NCI-H2029 treated with DMSO at 0.1 percent for 48 hours (cell line): ENCODE data around the gene VILL.
"Not testable (repeated sequence)": the region's sequence is repeated elsewhere in the genome, so short reads cannot be mapped to it uniquely, and the experiment has no call there.

Experiments used
- DNase-seq: peaks from one replicate; lab custom pipeline; 2025; lab: John Stamatoyannopoulos, UW

Gene VILL

GRCh38 chr3:37963635-37964034, 27.0 kb upstream of the VILL start:
- no peak for DNase-seq

GRCh38 chr3:37964146-37964545, 26.4 kb upstream of the VILL start:
- DNase-seq = no peak

GRCh38 chr3:37964716-37965115, 25.9 kb upstream of the VILL start:
- no peak for DNase-seq

- peak; percentile 24 for DNase-seq
Observed at GRCh38 chr3:37967260-37967881, 23.2 kb upstream of the VILL start.

GRCh38 chr3:37968199-37968598, 22.4 kb upstream of the VILL start:
- no peak for DNase-seq

GRCh38 chr3:37968813-37969595, 21.6 kb upstream of the VILL start:
- DNase-seq = no peak

GRCh38 chr3:37969596-37970100, 20.9 kb upstream of the VILL start:
- DNase-seq = no peak

GRCh38 chr3:37970802-37971201, 19.8 kb upstream of the VILL start:
- DNase-seq = no peak

GRCh38 chr3:37971467-37971866, 19.1 kb upstream of the VILL start:
- no peak for DNase-seq

- DNase-seq = not testable (repeated sequence)
Observed at GRCh38 chr3:37972056-37972455, 18.5 kb upstream of the VILL start.

GRCh38 chr3:37973246-37974054, 17.1 kb upstream of the VILL start:
- peak; percentile 46 for DNase-seq

- peak; percentile 39 for DNase-seq
Observed at GRCh38 chr3:37974121-37975083, 16.2 kb upstream of the VILL start.

GRCh38 chr3:37979541-37980461, 10.8 kb upstream of the VILL start:
- DNase-seq = no peak

- no peak for DNase-seq
Observed at GRCh38 chr3:37980462-37981347, 9.9 kb upstream of the VILL start.

GRCh38 chr3:37981348-37981664, 9.3 kb upstream of the VILL start:
- no peak for DNase-seq

GRCh38 chr3:37982331-37982730, 8.3 kb upstream of the VILL start:
- DNase-seq = no peak

GRCh38 chr3:37984051-37984450, 6.5 kb upstream of the VILL start:
- no peak for DNase-seq

- no peak for DNase-seq
Observed at GRCh38 chr3:37984596-37984995, 6.0 kb upstream of the VILL start.

- no peak for DNase-seq
Observed at GRCh38 chr3:37985637-37986320, 4.8 kb upstream of the VILL start.
